CD4-positive, alpha-beta memory T cell (primary cell): Measurements from ENCODE around the gene PIK3C2G. TPM values are rescaled to one million over a fixed set of nuclear protein-coding genes. Genes with fewer than 3 reads are reported as not detected.

Experiments used
- CTCF ChIA-PET: fragments of 350-600 bp; sonication (Branson Sonifier 250); formaldehyde crosslinking; loops from one replicate; lab custom pipeline; 2021; ENCODE audit warnings: inconsistent platforms; ENCODE audit not compliant: partially characterized antibody; lab: Charles Lee
- POLR2A ChIA-PET: fragments of 350-600 bp; sonication (Branson Sonifier 250); formaldehyde crosslinking; loops from one replicate; lab custom pipeline; 2021; ENCODE audit not compliant: partially characterized antibody; lab: Charles Lee
- DNase-seq, 5 donors: peaks; one replicate each; pipeline versions ENCODE4 v3.0.0 to v3.0.0-alpha.2; 2020 to 2022; ENCODE audit warnings: mixed read lengths in 1 of 5
- H3K27ac ChIP-seq: one replicate; pipeline ENCODE4 v1.7.0; 2013; ENCODE audit warnings: low read depth, low read length
- H3K27me3 ChIP-seq: 2 replicates; pipeline ENCODE4 v1.7.0; 2013; ENCODE audit warnings: mild to moderate bottlenecking, low read length, moderate library complexity; ENCODE audit not compliant: insufficient read depth
- H3K36me3 ChIP-seq: 2 replicates; pipeline ENCODE4 v1.7.0; 2013; ENCODE audit warnings: mild to moderate bottlenecking, low read length, moderate library complexity; ENCODE audit not compliant: insufficient read depth
- H3K4me1 ChIP-seq: 2 replicates; pipeline ENCODE4 v1.7.0; 2013; ENCODE audit warnings: mild to moderate bottlenecking, low read length, moderate library complexity; ENCODE audit not compliant: insufficient read depth
- H3K4me3 ChIP-seq, 2 donors: one replicate each; pipeline ENCODE4 v1.7.0; 2013; ENCODE audit warnings: low read length in 2 of 2, mild to moderate bottlenecking in 1 of 2
- H3K9me3 ChIP-seq, 2 donors: one replicate each; pipeline ENCODE4 v1.7.0; 2013; ENCODE audit warnings: low read length in 2 of 2, control low read depth in 1 of 2; ENCODE audit not compliant: control insufficient read depth in 1 of 2
- H3K27ac Mint-ChIP-seq, 7 donors: one replicate each; pipeline ENCODE4 v1.8.0; 2020 to 2021; ENCODE audit warnings: mixed read lengths in 7 of 7, mild to moderate bottlenecking in 6 of 7, inconsistent platforms in 3 of 7, moderate library complexity in 3 of 7
- H3K27me3 Mint-ChIP-seq, 2 donors: one replicate each; pipeline ENCODE4 v1.8.0; 2020 to 2021; ENCODE audit warnings: mixed read lengths in 2 of 2
- H3K36me3 Mint-ChIP-seq, 2 donors: one replicate each; pipeline ENCODE4 v1.8.0; 2020 to 2021; ENCODE audit warnings: mixed read lengths in 2 of 2, inconsistent platforms in 1 of 2, mild to moderate bottlenecking in 1 of 2
- H3K4me1 Mint-ChIP-seq, 4 donors: one replicate each; pipeline ENCODE4 v1.8.0; 2020 to 2021; ENCODE audit warnings: mixed read lengths in 4 of 4, mild to moderate bottlenecking in 1 of 4
- H3K4me3 Mint-ChIP-seq, 8 donors: one replicate each; pipeline ENCODE4 v1.8.0; 2020 to 2021; ENCODE audit warnings: mixed read lengths in 8 of 8, mild to moderate bottlenecking in 7 of 8, moderate library complexity in 6 of 8, inconsistent platforms in 3 of 8
- H3K9me3 Mint-ChIP-seq, 8 donors: one replicate each; pipeline ENCODE4 v1.8.0; 2020 to 2021; ENCODE audit warnings: mixed read lengths in 8 of 8, mild to moderate bottlenecking in 5 of 8, inconsistent platforms in 3 of 8, moderate library complexity in 1 of 8
- intact Hi-C: fragments of 100-400 bp; cut with micrococcal nuclease; formaldehyde crosslinking; loops from one replicate; pipeline ENCODE4 v1.15.1; 2023
- polyA plus RNA-seq, 2 donors: library from polyadenylated mRNA; unstranded; fragments of 300-500 nt; fragmentation: Illumina TruSeq; gene quantifications; one replicate each; pipeline ENCODE4 v1.2.3, GENCODE V29; 2021
- total RNA-seq, 2 experiments: library from RNA; stranded (reverse); gene quantifications; one replicate each; pipeline ENCODE4 v1.2.3, GENCODE V29; 2021

The PIK3C2G gene
- total and polyA plus RNA-seq, 4 experiments from 2014 or later = not detected

- Histone ChIP-seq H3K27me3 (no peaks in the 10 kb centered on the region), H3K4me1 (no peaks in the 10 kb centered on the region), H3K4me3 (no peak overlapping the region), H3K9me3 (no peaks in the 10 kb centered on the region), H3K27ac (no peak overlapping the region), H3K36me3 (no peaks in the 10 kb centered on the region)
- no peaks in the 10 kb centered on the region for H3K36me3 Mint-ChIP-seq
- no peaks in the 10 kb centered on the region for H3K4me1 Mint-ChIP-seq
- CTCF ChIA-PET = no interaction called here
- no peak overlapping the region for H3K4me3 Mint-ChIP-seq
- H3K27me3 Mint-ChIP-seq = no peaks in the 10 kb centered on the region
- POLR2A ChIA-PET = no interaction called here
- intact Hi-C loops = no loop called here
- DNase-seq = no peak
- no peak overlapping the region for H3K27ac Mint-ChIP-seq
- H3K9me3 Mint-ChIP-seq = peaks cover 0 to 3% (median 0%) of the 10 kb centered on the region in 8 donors
Observed at GRCh38 chr12:18343708-18344107, 82.4 kb downstream of the PIK3C2G start.

GRCh38 chr12:18345021-18345735, 83.9 kb downstream of the PIK3C2G start:
- H3K27ac ChIP-seq = no peak overlapping the region
- H3K36me3 ChIP-seq = no peaks in the 10 kb centered on the region
- peaks cover 0 to 4% (median under 1%) of the 10 kb centered on the region in 8 donors for H3K9me3 Mint-ChIP-seq
- no peak overlapping the region for H3K4me3 Mint-ChIP-seq
- CTCF ChIA-PET = no interaction called here
- no peaks in the 10 kb centered on the region for H3K4me1 Mint-ChIP-seq
- DNase-seq = no peak
- no peak overlapping the region for H3K27ac Mint-ChIP-seq
- H3K9me3 ChIP-seq = no peaks in the 10 kb centered on the region
- no peaks in the 10 kb centered on the region for H3K27me3 ChIP-seq
- intact Hi-C loops = no loop called here
- H3K4me1 ChIP-seq = no peaks in the 10 kb centered on the region
- no peaks in the 10 kb centered on the region for H3K27me3 Mint-ChIP-seq
- POLR2A ChIA-PET = no interaction called here
- no peak overlapping the region for H3K4me3 ChIP-seq
- H3K36me3 Mint-ChIP-seq = no peaks in the 10 kb centered on the region

GRCh38 chr12:18352312-18352711, 91.0 kb downstream of the PIK3C2G start:
- Mint-ChIP-seq H3K4me3 (no peak overlapping the region), H3K4me1 (no peaks in the 10 kb centered on the region), H3K36me3 (no peaks in the 10 kb centered on the region), H3K9me3 (peaks cover 0 to 6% (median 2%) of the 10 kb centered on the region in 8 donors), H3K27ac (no peak overlapping the region), H3K27me3 (no peaks in the 10 kb centered on the region)
- no peak for DNase-seq
- ChIA-PET CTCF (no interaction called here), POLR2A (no interaction called here)
- intact Hi-C loops = no loop called here
- Histone ChIP-seq H3K27ac (no peak overlapping the region), H3K4me3 (no peak overlapping the region), H3K4me1 (no peaks in the 10 kb centered on the region), H3K36me3 (no peaks in the 10 kb centered on the region), H3K27me3 (no peaks in the 10 kb centered on the region), H3K9me3 (no peaks in the 10 kb centered on the region)

GRCh38 chr12:18355429-18355828, 94.1 kb downstream of the PIK3C2G start:
- intact Hi-C loops = no loop called here
- Mint-ChIP-seq H3K4me3 (no peak overlapping the region), H3K27me3 (no peaks in the 10 kb centered on the region), H3K36me3 (no peaks in the 10 kb centered on the region), H3K4me1 (no peaks in the 10 kb centered on the region), H3K9me3 (peaks cover 0 to 11% (median under 1%) of the 10 kb centered on the region in 8 donors), H3K27ac (no peak overlapping the region)
- Histone ChIP-seq H3K36me3 (no peaks in the 10 kb centered on the region), H3K4me3 (no peak overlapping the region), H3K4me1 (no peaks in the 10 kb centered on the region), H3K27ac (no peak overlapping the region), H3K9me3 (no peaks in the 10 kb centered on the region), H3K27me3 (no peaks in the 10 kb centered on the region)
- no peak for DNase-seq
- ChIA-PET CTCF (no interaction called here), POLR2A (no interaction called here)

GRCh38 chr12:18358077-18358476, 96.8 kb downstream of the PIK3C2G start:
- H3K27me3 Mint-ChIP-seq = no peaks in the 10 kb centered on the region
- no peaks in the 10 kb centered on the region for H3K36me3 ChIP-seq
- H3K27me3 ChIP-seq = no peaks in the 10 kb centered on the region
- intact Hi-C loops = no loop called here
- H3K27ac Mint-ChIP-seq = no peak overlapping the region
- no peak overlapping the region for H3K27ac ChIP-seq
- ChIA-PET POLR2A (no interaction called here), CTCF (no interaction called here)
- H3K9me3 ChIP-seq = no peaks in the 10 kb centered on the region
- no peaks in the 10 kb centered on the region for H3K4me1 ChIP-seq
- no peaks in the 10 kb centered on the region for H3K4me1 Mint-ChIP-seq
- no peak overlapping the region for H3K4me3 Mint-ChIP-seq
- peaks cover 0 to 18% (median 3%) of the 10 kb centered on the region in 8 donors for H3K9me3 Mint-ChIP-seq
- no peak for DNase-seq
- H3K4me3 ChIP-seq = no peak overlapping the region
- H3K36me3 Mint-ChIP-seq = no peaks in the 10 kb centered on the region

- H3K4me1 Mint-ChIP-seq = no peaks in the 10 kb centered on the region
- Histone ChIP-seq H3K9me3 (no peaks in the 10 kb centered on the region), H3K27me3 (no peaks in the 10 kb centered on the region), H3K27ac (no peak overlapping the region), H3K4me3 (no peak overlapping the region), H3K4me1 (no peaks in the 10 kb centered on the region), H3K36me3 (no peaks in the 10 kb centered on the region)
- H3K27me3 Mint-ChIP-seq = no peaks in the 10 kb centered on the region
- CTCF ChIA-PET = no interaction called here
- H3K27ac Mint-ChIP-seq = no peak overlapping the region
- H3K9me3 Mint-ChIP-seq = peaks cover 0 to 18% (median 8%) of the 10 kb centered on the region in 8 donors
- intact Hi-C loops = no loop called here
- no peak overlapping the region for H3K4me3 Mint-ChIP-seq
- DNase-seq = no peak
- POLR2A ChIA-PET = no interaction called here
- no peaks in the 10 kb centered on the region for H3K36me3 Mint-ChIP-seq
Observed at GRCh38 chr12:18358930-18359329, 97.6 kb downstream of the PIK3C2G start.

- Histone ChIP-seq H3K4me1 (no peaks in the 10 kb centered on the region), H3K36me3 (no peaks in the 10 kb centered on the region), H3K27me3 (no peaks in the 10 kb centered on the region), H3K4me3 (no peak overlapping the region), H3K27ac (no peak overlapping the region), H3K9me3 (no peaks in the 10 kb centered on the region)
- CTCF ChIA-PET = no interaction called here
- DNase-seq = no peak
- Mint-ChIP-seq H3K36me3 (no peaks in the 10 kb centered on the region), H3K4me1 (no peaks in the 10 kb centered on the region), H3K4me3 (no peak overlapping the region), H3K27ac (no peak overlapping the region), H3K9me3 (peaks cover 0 to 23% (median 9%) of the 10 kb centered on the region in 8 donors), H3K27me3 (no peaks in the 10 kb centered on the region)
- intact Hi-C loops = no loop called here
- POLR2A ChIA-PET = no interaction called here
Observed at GRCh38 chr12:18361433-18361832, 100.1 kb downstream of the PIK3C2G start.
